Midbrain (tissue), 1 donor: Measurements from ENCODE around the gene APBA2.

Experiments used
- DNase-seq: peaks from one replicate; lab custom pipeline; 2025; lab: John Stamatoyannopoulos, UW

APBA2 gene

DNA sequence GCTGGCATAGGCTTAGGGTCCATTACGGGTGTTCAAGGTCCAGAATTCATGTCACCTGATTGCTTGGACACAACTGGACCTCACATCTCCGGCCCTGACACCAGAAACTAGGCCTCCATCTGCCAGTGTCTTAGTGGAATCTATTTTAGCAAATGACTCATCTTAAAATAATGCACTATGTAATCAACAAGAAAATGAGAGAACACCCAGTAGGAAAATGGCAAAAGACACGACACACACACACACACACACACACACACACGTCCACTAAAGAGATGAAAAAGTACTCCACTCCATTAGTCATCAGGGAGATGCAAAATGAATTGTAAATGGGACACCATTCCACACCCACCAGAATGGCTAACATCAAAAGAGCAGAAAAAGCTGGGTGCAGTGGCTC lies 11.2 kb downstream of the APBA2 start:
- DNase-seq = no peak

DNA sequence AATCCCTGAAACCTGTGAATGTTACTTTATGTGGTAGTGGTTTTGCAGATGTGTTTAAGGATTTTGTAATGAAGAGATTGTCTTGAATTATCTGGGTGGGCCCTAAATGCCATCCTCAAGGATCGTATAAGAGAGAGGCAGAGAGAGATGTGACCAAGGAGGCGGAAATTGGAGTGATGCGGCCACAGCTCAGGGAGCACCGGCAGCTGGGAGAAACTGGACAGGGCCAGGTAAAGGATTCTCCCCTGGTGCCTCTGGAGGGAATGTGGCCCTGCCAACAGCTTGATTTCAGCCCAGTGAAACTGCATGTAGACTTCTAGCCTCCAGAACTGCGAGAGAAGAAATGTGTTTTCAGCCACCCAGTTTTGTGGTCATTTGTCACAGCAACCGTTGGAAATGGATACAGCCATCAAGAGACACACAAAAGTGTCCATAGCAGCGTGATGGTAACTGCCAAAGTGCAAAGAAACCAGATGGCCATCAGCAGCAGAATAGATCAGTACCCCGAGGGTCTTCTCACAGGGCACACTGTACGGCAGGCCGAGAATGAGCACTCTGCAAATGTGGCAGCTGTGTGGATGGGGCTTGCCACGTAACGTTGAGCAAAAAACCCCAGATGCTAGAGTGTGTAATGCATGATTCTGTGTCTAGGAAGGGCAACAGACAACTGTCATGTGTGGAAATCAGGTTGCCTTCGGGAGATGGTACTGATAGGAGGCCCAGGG lies 12.2 kb downstream of the APBA2 start:
- DNase-seq = no peak

DNA sequence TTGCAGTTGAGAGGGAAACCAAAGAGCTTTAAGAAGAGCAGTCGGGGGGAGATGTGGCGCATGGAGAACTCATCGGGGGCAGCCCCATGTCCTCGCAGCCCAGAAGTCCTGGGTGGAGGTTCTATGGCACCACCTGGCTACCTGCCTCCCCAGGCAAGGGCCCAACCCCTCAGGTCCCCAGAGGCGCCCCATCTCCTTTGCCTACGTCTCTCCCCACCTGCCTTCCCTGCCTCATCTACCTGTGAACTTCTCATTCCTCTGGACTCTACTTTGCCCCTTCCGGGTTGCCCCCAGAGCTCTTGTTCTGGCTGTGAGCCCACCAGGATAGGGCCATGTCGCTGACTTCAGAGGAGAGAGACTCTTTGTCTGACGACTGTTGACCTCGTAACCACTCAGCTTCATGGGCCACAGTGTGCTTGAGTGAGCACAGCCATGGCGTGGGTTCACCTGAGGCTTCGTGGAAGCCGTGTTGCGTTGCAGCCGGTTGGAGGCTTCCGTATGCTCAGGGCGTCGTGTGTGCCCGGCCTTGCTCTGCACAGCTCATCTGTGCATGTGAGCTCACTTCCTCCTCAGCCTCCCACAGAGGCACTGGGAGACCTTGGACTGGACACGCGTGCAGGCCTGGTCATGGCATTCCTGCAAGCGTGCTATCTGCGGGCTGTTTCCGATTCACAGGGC lies 13.4 kb downstream of the APBA2 start:
- no peak for DNase-seq

DNA sequence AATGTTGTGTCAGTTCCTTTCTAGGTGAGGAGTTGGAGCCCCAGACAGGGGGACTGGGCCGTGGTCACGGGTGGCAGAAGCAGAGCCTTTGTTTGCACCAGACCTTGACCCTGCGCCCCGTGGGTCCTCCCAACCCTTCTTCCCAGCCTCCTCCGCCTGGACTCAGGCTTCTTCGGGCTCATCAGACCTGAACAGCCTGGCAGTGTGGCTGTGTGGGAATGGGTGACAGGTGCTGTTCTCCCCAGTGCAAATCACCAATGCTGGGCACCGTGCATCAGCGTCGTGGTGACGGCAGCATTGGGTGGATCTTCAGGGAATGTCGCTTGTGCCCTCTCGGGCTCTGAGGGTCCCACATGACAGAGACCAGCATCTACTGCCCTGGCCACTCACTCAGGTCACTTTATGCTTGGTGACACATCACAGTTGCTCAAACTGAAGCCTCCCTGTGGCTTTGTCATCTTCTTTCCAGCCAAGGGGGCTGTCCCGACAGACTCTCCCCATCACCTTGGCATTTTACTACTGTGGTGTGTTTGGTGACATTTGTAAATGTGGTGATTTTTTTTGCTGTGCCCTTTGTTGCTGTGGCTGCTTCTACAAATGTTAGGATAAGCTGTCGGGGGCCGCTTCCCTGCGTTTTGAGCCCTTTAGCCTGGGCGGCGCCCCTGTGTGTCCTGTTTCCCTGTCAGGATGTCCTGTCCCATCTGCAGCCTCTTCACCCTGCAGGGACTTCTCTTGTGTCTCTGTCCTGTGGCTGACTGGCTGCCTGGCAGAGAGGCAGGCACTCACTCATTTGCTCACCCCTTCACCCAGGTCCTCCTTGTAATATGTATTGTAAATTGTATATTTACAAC lies 14.5 kb downstream of the APBA2 start:
- no peak for DNase-seq

DNA sequence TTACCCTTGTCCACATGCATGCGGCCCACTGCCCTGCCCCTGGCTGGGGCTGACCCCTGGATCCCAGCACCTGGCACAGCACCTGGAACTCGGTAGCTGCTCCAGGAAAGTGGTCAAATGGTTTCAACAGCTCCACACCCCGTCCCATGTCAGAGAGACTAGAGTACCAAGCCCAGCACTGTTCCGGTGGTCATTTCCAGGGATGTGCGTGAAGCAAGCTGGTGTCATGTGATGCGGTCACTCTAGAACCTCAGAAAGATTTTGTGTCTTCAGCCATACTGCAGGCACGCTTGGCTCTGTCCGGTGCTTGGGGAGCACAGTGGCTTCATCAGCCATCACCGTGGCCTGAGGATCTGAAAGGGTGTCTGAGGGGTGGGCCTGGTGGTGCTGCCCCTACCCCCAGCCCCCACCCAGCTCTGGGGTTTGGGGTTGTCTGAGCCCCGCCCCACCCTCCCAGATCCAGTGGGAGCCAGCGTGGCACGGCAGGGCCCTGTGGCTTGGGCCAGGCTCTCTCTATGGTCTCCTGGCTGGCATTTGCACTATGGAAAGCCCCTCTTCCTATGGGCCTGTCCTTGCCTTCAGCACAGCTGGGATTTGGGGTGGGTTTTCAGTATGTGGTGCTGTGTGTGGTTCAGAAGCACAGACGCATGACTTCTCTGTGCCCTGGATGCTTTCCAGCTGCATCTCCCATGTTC lies 15.3 kb downstream of the APBA2 start:
- no peak for DNase-seq

DNA sequence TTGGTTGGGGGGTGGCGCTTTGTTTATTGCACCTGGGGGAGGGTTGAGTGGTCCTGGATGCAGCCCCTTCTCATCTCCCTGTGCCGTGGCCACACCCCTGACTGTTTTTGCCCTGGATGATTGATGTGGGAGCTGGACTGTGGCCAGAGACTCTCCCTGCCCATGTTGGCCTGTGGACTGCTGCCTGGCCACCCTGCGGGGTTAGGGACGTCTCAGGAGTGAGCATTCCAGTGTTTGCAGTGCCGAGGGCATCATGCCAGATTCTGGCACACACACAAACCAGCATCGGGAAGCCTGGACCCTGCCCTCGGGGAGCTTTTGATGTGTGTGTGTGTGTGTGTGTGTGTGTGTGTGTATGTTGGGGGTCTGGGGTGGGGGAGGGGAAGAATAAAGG lies 15.8 kb downstream of the APBA2 start:
- DNase-seq = no peak

DNA sequence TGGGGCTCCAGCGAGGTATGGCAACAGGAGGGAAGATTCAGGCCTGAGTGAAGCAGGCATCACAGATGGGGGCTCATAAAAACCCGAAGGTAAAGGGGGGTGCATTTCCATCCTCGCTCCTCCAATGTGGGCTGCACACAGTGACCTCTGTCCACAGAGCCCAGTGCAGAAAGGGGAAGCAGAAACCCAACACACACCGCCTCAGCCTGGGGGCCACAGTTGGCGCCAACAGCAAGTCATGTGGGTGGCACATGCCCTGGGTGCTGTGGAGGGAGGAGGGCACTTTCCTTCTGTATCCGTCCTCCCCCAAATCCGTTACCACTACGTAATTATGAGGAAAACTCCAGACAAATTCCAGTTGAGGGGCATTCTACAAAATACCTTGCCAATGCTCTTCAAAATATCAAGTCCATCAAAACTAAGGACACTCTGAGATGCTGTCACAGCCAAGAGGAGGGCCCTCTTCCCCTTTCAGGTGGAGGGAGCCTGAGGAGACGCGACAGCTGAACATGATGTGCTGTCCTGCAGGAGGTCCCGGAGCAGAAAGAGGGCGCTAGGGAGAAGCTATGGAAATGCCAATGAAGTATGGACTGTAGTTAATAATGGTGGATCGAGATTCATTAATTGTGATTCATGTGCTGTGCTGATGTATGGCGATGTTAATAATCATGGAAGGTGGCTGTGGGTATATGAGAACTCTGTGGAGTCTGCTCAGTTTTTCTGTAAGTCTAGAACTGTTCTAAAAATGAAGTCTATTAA lies 16.4 kb downstream of the APBA2 start:
- no peak for DNase-seq

DNA sequence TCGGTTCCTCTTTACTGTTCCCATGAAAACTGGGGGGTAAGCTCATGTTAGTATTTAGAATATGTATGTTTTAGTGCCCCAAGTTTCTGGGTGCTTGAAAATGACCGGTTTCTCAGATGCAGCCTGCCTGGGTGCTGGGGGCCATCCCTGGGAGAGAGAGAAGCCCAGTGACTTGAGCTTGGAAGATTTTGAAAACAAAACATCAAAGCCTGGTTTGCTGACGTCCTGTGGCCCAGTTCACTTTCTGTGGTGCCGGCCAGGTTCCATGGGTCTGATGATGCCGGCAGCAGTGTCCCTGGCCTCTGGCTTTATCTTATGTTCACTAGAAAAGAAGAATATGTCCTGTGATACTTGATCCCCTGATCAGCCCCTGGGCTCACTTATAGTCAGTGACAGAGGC lies 17.1 kb downstream of the APBA2 start:
- no peak for DNase-seq

DNA sequence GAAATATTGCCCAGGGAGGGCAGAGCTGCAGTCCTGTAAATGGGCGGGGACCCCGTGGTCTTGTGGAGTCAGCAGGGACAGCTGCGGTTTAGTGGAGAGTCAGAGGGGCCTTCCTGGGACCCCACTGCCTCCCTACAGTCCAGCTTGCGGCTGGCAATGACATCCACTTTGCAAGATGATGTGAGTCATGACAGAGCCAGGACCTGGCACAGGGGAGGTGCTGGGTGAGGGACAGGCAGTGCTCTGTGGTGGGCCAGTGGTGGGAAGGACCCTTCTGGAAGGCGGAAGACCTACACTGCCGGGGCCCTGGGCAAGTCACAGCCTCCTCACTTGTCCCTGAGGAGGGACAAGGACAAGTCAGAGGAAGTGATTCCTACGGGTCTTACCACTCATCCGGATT lies 17.8 kb downstream of the APBA2 start:
- DNase-seq = no peak

DNA sequence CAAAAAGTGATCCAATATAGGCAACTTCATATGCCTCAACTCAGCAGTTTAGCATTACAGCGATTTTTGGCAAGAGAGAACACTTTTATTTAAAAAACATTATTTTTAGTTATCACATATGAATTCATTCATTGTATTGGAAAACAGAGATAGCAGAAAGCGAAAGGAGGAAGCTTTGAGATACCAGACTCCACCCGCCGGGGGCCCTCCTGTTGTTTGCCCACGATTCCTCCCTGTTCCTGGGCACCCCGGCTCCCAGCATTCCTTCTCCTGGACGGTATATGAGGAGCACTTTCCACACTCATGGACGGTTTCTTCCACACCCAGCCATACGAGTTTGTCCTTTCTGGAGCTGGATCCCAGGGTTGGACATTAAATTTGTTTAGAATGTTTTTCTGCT lies 18.2 kb downstream of the APBA2 start:
- no peak for DNase-seq

DNA sequence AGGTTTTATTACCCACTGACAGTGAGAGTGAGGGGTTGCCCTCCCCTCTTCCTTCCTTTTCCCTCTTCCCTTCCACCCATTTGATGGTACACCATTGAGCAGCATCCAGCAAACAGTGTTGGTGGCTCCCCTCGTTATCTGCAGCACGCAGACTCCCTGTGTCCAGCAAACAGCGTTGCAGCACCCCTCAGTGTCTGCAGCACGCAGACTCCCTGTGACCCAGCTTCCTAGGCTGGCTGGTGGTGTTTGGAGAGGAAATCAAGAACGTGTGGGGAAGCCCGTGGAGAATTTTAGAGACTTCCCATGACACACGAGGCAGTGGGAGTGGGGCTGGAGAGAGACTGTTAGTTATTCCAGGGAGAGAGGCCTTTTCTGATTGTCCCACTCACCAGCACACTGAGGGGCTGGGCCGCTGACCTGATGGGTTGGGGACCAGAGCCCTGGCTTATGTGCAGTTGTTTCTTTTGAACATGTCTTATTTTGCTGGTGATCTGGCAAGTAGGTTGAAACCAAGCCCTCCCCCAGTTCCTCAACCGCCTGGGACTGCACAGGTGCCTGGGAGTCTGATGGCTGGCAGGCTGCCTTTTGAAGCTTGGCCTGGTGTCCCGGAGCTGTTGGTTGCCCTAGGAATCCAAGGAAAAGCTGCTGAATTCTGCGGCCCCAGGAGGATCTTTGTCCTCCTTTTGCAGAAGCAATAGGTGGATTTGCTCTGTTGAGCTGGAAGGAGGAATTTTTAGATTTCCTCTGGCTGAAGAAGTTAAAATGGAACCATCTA lies 19.0 kb downstream of the APBA2 start:
- DNase-seq = peak; percentile 27

DNA sequence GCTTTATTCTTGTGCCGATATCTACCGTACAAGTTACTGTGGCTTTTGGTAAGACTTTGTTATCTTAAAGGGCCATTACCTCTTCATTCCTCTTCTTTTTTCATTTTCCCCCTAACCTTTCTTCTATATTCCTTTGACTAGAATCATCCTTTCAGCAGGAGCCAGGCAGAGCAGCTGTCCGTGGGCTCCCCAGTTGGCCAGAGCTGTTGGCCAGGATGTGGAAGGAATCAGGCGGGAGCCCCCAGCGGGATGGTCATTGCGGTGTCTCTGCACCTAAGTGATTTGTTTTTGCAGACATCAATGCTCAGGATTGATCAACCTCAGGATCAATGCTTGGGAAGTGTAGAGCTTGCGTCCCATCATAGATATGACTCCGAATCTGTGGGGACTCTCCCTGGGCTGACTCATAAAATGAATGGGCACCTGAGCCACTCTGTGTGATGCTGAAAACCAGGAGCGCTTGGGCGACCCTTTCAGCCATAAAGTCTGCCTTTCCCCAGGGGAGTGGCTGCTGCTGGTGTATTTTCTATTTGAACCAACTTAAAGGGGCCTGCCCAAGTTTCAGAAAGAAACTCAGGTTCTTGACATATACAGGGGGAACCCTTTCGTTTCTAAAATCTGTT lies 21.7 kb downstream of the APBA2 start:
- no peak for DNase-seq

DNA sequence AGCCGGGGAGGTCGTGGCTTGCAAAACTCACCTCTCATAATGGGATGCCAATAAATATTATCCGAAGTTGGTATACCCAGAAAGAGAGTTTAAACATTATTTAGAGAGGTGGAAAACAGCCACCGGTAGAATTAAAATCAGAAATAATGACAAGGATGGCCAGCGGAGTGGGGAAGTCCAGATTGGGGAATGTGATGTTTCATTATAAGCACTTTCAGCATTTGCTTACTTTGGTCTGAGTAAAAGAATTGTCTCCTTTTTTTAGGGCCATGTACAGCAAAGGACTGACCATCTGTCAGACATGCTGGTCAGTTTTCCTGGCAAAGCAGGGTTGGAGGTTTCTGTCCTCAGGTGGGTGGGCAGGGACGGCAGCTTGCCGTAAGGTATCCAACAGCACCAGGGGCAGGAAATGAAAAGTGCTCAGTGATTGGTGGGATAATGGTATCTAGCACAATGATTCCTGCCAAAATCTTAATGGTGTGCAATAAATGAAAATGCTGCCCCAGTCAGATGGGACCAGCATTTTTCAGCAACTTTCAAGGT lies 24.3 kb downstream of the APBA2 start:
- DNase-seq = no peak

DNA sequence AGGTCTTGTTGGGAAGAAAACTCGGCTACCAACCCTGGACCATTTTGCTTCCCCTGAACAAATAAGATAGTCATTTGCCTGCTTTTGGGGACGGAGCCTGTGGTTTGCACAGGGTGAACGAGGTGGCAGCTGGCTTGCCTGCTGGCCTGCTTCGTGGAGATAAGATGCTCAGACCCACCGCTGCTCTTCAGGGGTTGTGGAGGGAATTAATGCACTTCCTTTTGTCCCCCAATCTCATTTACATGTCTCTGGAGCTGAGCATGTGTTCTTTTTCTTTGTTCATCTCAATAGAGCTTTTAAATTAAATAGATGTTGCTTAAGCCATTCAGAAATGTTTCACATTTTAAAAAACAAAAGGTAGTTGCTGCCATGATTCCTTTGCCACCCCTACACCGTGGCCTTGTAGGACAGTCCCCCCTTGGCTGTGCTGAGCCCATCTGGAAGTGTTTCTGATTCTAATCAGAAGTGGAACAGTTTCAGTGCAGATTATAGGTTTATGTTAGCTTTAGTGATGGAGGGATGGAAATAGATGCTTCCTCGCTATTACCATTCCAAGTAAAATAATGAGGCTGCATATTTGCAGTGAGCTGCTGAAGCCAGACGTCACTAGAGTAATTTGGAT lies 25.6 kb downstream of the APBA2 start:
- no peak for DNase-seq

DNA sequence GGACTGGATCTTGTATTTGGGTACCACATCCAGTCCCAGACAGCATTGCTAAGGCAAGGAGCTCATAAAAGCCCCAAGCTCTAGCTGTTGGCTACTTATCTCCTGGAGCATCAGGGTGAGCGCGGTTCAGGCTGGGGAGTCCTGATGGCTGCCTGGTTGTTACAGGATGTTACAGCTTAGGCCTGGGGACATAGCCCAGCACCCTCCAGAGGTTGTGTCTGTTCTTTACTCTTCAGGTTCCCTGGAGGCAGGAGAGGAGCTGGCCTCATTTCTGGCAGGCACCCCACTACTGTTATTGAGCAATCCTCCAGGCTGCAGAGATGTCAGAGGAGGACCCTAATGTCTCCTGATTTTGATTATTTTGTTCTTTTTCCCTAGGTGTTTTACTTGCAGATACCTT lies 26.6 kb downstream of the APBA2 start:
- DNase-seq = no peak

DNA sequence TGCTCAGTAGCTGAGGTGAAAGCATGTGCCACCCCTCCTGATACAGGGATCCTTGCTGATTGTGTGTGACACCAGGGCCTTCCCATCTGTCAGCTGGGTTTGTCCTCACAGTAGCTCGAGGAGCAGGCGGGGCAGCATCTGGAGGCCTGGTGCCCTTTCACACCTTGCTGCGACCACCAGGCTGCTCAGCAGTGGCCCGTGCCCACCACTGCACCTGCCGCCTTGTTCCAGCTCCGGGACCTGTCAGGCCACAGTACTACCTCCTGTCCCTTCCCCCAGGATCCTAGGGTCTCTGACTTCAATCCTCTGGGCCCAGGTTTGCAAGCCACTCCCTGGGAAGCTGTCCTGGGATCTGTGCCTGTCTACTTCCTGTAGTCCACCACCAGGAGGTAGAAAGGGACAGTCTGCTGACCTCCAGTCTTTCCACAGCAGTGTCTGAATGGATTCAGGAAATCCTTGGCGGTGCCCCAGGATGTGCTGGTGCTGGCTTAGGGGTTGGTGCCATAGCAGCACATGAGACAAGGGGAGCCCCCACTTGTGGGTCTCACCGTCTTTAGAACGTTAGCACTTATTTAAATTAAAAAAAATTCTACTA lies 27.5 kb downstream of the APBA2 start:
- no peak for DNase-seq

DNA sequence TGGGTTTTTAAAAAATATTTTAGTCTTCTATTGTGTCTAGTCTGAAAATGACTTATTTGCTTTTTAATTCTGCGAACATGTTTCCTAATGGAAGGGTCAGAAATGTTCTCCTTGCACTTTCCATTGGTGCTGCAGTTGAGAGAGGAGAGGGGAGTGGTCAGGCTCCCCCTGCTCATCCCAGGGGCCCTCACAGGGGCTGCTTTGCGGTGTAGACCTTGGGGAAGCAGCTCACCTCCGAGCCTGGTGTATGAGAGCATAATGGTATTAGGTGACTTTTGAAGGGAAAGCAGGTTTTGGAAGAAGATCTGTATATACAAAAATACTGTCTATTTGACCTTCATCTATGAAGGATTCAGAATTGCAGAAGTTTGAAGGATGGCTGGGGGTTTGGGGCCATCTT lies 28.3 kb downstream of the APBA2 start:
- DNase-seq = no peak

DNA sequence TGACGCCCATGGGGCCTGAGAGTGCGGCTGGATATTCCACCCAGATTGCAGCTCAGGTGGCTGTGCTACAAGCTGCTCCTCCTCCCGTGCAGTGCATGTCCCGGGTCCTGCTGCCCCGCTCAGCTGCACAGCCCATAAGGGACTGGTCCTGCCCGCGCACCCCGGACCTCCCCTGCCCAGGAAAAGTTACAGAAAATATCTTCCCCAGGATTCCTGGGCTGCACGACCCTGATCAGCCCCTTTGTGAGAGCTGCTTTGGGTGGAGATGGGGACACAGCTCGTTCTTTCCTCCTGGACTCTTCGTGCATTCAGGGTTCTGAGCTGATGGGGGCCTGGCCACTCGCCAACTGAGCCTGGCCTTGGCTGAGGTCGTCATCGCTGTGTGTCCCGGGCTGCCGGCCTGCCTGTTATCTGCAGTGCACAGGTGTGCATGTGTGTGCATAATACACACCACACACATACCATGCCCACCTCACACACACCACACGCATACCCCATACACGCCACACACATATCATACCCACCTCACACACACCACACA lies 28.8 kb downstream of the APBA2 start:
- DNase-seq = no peak
